ENCODE data around the gene ALK. TPM values are rescaled to one million over a fixed set of nuclear protein-coding genes. Genes with fewer than 3 reads are reported as not detected.
A peak's percentile ranks its signal among the peaks of the same experiment; 100 is the strongest.

Gene ALK
- total RNA-seq, 4 donors from 2014 or later, result 0.83 to 1.6 (median 1.2) TPM

DNA sequence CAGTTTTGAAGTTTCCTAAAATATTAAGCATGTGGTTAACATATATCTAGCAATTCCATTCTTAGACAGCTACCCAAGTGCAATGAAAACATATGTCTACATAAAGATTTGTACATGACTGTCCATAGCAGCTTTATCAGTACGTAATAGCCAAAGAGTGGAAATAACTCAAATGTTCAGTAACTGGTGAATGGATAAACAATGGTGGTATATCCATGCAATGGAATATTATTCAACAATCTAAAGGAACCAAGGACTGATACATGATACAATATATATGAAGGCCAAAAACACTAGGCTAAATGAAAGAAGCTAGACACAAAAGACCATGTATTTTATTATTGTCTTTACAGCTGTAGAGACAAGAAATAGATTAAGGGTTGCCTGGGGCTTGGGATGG, 361.4 kb downstream of the ALK start:
- intact Hi-C loops (cut with DNase I), result no loop called here
- WGBS, result 91% methylated on average over 1 of the region's 1 CpG
- no peaks in the 10 kb centered on the region for H3K4me1 ChIP-seq
- no peaks in the 10 kb centered on the region for H3K27me3 ChIP-seq
- no peaks in the 10 kb centered on the region for H3K9me3 ChIP-seq
- no peak overlapping the region for H3K4me3 ChIP-seq
- TF ChIP-seq POLR2AphosphoS5 (IDR thresholded peaks at IDR 0.05) (no peak), POLR2A (IDR thresholded peaks at IDR 0.05; ENCODE audit: low read depth) (no peak), EP300 (IDR thresholded peaks at IDR 0.05) (no peak)
- TF ChIP-seq, protein P1, sequence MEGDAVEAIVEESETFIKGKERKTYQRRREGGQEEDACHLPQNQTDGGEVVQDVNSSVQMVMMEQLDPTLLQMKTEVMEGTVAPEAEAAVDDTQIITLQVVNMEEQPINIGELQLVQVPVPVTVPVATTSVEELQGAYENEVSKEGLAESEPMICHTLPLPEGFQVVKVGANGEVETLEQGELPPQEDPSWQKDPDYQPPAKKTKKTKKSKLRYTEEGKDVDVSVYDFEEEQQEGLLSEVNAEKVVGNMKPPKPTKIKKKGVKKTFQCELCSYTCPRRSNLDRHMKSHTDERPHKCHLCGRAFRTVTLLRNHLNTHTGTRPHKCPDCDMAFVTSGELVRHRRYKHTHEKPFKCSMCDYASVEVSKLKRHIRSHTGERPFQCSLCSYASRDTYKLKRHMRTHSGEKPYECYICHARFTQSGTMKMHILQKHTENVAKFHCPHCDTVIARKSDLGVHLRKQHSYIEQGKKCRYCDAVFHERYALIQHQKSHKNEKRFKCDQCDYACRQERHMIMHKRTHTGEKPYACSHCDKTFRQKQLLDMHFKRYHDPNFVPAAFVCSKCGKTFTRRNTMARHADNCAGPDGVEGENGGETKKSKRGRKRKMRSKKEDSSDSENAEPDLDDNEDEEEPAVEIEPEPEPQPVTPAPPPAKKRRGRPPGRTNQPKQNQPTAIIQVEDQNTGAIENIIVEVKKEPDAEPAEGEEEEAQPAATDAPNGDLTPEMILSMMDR (IDR thresholded peaks at IDR 0.05), result no peak
- no peak for DNase-seq (ENCODE audit: extremely low spot score)
- H3K27ac ChIP-seq (replicated peaks in 1 of 4), result no peak overlapping the region
- no peaks in the 10 kb centered on the region for H3K36me3 ChIP-seq

DNA sequence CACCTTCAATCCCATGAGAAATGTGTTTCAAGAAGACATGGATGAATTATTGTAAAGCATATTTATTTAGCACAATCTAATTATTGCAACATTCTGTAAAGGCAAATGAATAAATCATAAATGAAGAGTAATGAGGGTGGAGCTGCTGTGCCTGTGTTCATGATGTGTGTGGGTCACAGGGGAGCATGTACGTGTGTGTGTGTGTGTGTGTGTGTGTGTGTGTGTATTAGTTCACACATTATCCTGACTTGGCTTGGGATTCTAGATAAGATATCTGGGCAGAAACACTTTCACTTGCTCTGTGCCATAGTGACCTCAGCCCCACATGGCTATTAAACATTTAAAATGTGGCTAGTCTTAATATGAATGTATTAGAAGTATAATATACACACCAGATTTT, 361.8 kb downstream of the ALK start:
- WGBS, result 63% methylated on average over 1 of the region's 1 CpG
- no peaks in the 10 kb centered on the region for H3K4me1 ChIP-seq
- DNase-seq (ENCODE audit: extremely low spot score), result peak; percentile 26
- intact Hi-C loops (cut with DNase I), result no loop called here
- H3K36me3 ChIP-seq, result no peaks in the 10 kb centered on the region
- H3K27ac ChIP-seq (replicated peaks in 1 of 4), result no peak overlapping the region
- H3K27me3 ChIP-seq, result no peaks in the 10 kb centered on the region
- TF ChIP-seq, protein P1 (IDR thresholded peaks at IDR 0.05), result no peak
- no peak for TF ChIP-seq POLR2A (IDR thresholded peaks at IDR 0.05; ENCODE audit: low read depth)
- TF ChIP-seq EP300 (IDR thresholded peaks at IDR 0.05), result no peak
- no peak for TF ChIP-seq POLR2AphosphoS5 (IDR thresholded peaks at IDR 0.05)
- no peaks in the 10 kb centered on the region for H3K9me3 ChIP-seq
- H3K4me3 ChIP-seq, result no peak overlapping the region

DNA sequence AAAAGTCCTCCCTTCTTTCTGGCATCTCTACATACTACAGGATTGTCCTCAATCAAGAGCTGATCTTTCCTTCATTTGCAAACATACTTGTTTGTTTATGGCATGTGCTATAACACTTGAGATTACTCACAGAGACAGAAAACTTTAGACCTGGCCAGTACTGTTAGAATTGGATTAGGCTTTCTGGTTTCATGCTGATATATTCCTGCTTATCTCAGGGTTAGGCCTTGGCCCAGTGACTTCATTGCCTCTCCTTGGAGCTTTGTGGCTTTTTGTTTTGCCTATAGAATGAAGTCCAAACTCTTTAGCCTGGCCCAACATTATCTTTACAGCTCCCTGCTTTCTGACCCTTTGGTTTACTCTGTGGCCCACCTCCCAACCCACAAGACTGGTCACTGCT, 363.3 kb downstream of the ALK start:
- peak; percentile 34 for DNase-seq (ENCODE audit: extremely low spot score)
- H3K9me3 ChIP-seq, result no peaks in the 10 kb centered on the region
- H3K4me3 ChIP-seq, result no peak overlapping the region
- TF ChIP-seq EP300 (IDR thresholded peaks at IDR 0.05), result no peak
- TF ChIP-seq, protein P1 (IDR thresholded peaks at IDR 0.05), result no peak
- TF ChIP-seq POLR2A (IDR thresholded peaks at IDR 0.05; ENCODE audit: low read depth), result no peak
- TF ChIP-seq POLR2AphosphoS5 (IDR thresholded peaks at IDR 0.05), result no peak
- intact Hi-C loops (cut with DNase I), result no loop called here
- no peaks in the 10 kb centered on the region for H3K4me1 ChIP-seq
- no peaks in the 10 kb centered on the region for H3K36me3 ChIP-seq
- no peak overlapping the region for H3K27ac ChIP-seq (replicated peaks in 1 of 4)
- H3K27me3 ChIP-seq, result no peaks in the 10 kb centered on the region

DNA sequence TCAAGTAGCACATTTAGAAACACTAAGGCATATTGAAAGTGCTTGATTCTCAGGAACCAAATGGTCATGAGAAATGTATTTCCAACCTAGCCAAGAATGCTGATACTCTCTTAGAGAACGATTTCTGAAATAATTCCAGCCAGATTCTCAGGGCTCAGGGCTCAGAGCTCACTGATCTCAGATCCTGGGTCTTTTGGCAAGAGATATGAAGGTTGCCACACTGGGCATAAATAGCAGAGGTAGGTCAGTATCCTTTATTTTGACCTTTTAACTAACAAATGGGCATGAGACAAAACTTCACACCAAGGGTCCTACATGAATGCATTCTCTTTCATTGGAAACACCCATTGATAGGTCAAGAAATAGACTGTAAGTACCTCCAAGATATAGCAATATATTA, 364.1 kb downstream of the ALK start:
- Histone ChIP-seq H3K27me3 (no peaks in the 10 kb centered on the region), H3K4me1 (no peaks in the 10 kb centered on the region), H3K27ac (replicated peaks in 1 of 4) (no peak overlapping the region), H3K36me3 (no peaks in the 10 kb centered on the region), H3K9me3 (no peaks in the 10 kb centered on the region), H3K4me3 (no peak overlapping the region)
- DNase-seq (ENCODE audit: extremely low spot score), result peak; percentile 29
- 59% methylated on average over 1 of the region's 1 CpG for WGBS
- intact Hi-C loops (cut with DNase I), result no loop called here
- no peak for TF ChIP-seq POLR2A (IDR thresholded peaks at IDR 0.05; ENCODE audit: low read depth)
- no peak for TF ChIP-seq POLR2AphosphoS5 (IDR thresholded peaks at IDR 0.05)
- TF ChIP-seq, protein P1 (IDR thresholded peaks at IDR 0.05), result no peak
- no peak for TF ChIP-seq EP300 (IDR thresholded peaks at IDR 0.05)

DNA sequence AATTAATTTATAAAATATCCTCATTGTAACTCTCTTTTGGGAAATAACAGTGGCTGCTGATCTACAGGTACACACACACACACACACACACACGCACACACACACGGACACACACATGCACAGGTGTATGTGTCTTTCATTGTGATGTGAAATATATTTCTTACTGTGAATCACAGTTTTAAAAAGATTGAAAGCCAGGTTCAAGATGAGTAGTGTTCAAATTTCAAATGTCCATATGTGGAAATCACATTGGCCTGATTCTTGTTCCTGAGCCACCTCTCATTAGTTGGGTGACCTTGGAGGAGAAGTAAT, 372.4 kb downstream of the ALK start:
- intact Hi-C loops (cut with DNase I), result no loop called here
- 90% methylated on average over 2 of the region's 2 CpGs for WGBS
- Histone ChIP-seq H3K4me3 (no peak overlapping the region), H3K9me3 (no peaks in the 10 kb centered on the region), H3K27ac (replicated peaks in 1 of 4) (no peak overlapping the region), H3K4me1 (no peaks in the 10 kb centered on the region), H3K27me3 (no peaks in the 10 kb centered on the region), H3K36me3 (no peaks in the 10 kb centered on the region)
- no peak for TF ChIP-seq EP300 (IDR thresholded peaks at IDR 0.05)
- TF ChIP-seq POLR2AphosphoS5 (IDR thresholded peaks at IDR 0.05), result no peak
- TF ChIP-seq, protein P1 (IDR thresholded peaks at IDR 0.05), result no peak
- no peak for TF ChIP-seq POLR2A (IDR thresholded peaks at IDR 0.05; ENCODE audit: low read depth)
- peak; percentile 10 for DNase-seq (ENCODE audit: extremely low spot score)

Measured in esophagus muscularis mucosa (tissue), 4 donors.